ENCODE results near the gene EGFL7. TPM values are rescaled to one million over a fixed set of nuclear protein-coding genes. Genes with fewer than 3 reads are reported as not detected.

Gene EGFL7
- total and polyA plus RNA-seq, 2 donors (not counting 1 experiment from before 2014, with no cell fraction given), result 4.2 to 7.9 TPM

DNA sequence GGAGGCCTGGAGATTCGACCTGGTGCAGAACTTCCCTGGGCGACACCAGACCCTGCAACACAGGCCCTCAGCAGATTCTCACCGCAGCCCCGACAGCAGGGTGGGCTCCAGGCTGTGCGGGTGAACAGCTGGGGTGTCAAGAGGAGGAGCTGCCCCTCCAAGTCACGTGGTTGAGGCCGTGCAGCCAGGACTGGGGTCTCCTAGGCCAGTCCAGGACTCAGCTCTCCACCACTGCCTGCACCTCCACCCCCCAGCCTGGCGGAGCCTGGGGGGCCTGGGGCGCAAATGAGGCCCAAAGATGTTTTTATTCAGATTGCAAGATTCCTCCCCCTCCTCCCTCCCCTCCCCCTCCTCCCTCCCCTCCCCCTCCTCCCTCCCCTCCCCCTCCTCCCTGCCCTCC lies 33.8 kb downstream of the EGFL7 start:
- no peak overlapping the region for H3K4me3 ChIP-seq (replicated peaks in 1 of 4; ENCODE audit: control extremely low read depth in 1 of 4, insufficient read depth in 1 of 4, low read depth in 3 of 4, low read length in 4 of 4)
- H3K9ac ChIP-seq (ENCODE audit: insufficient read depth, low read length), result no peak overlapping the region
- H3K4me2 ChIP-seq (ENCODE audit: extremely low read depth, insufficient read depth, low read length), result no peak overlapping the region
- no peaks in the 10 kb centered on the region for H3K79me2 ChIP-seq (ENCODE audit: control insufficient read depth, insufficient read depth, low read length)
- no peak overlapping the region for H2AFZ ChIP-seq (ENCODE audit: low read length)
- peaks cover 6% of the 10 kb centered on the region for H3K27me3 ChIP-seq (ENCODE audit: control insufficient read depth, insufficient read depth, low read length)
- H4K20me1 ChIP-seq (ENCODE audit: control insufficient read depth, extremely low read depth, insufficient read depth, low read length), result no peaks in the 10 kb centered on the region
- no peak for DNase-seq (ENCODE audit: low read depth in 2 of 2)
- H3K9me3 ChIP-seq (ENCODE audit: control insufficient read depth, insufficient read depth, low read depth, low read length), result no peaks in the 10 kb centered on the region
- no peaks in the 10 kb centered on the region for H3K36me3 ChIP-seq (ENCODE audit: control insufficient read depth, insufficient read depth, low read length)
- H3K27ac ChIP-seq (ENCODE audit: insufficient read depth, low read length), result no peak overlapping the region
- TF ChIP-seq EZH2 (IDR thresholded peaks at IDR 0.05; ENCODE audit: low read length, missing control alignments), result no peak
- TF ChIP-seq CTCF (conservative IDR thresholded peaks at IDR 0.05 in 1 of 2, IDR thresholded peaks at IDR 0.05 in 1 of 2; ENCODE audit: low read depth in 1 of 2, low read length in 2 of 2), result no peak
- no peaks in the 10 kb centered on the region for H3K4me1 ChIP-seq (ENCODE audit: control insufficient read depth, extremely low read depth, insufficient read depth, low read length)

DNA sequence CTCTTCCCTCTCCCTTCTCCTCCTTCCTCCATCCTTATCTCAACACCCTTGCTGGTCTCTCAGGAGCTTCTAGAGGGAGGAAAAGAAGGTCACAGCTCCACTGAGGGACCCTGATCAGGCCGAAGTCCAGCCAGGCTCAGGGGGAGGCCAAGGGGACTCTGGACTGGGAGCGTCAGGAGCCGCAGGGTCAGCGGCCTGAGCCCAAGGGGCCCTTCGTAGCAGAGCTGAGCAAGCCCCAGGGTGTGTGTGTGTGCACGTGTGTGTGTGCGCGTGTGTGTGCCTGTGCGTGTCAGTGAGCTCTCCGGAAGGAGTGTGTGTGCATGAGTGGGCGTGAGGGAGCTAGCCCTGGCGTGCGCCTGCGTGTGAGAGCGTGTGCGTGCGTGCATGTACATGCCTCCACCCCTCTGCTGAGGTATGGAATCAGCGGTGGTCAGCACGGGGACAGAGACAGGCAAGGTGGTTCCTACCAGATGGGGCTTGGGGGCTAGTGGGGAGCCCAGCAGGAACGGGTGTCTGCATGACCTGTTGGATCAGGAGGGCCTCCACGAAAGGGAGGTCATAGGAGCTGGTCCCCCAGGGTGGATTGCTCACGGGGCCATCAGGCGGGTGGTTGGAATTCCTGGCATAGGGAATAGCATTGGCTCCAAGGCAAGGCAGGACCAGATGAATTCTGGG lies 34.6 kb downstream of the EGFL7 start:
- no peaks in the 10 kb centered on the region for H4K20me1 ChIP-seq (ENCODE audit: control insufficient read depth, extremely low read depth, insufficient read depth, low read length)
- no peak overlapping the region for H2AFZ ChIP-seq (ENCODE audit: low read length)
- no peak overlapping the region for H3K4me3 ChIP-seq (replicated peaks in 1 of 4; ENCODE audit: control extremely low read depth in 1 of 4, insufficient read depth in 1 of 4, low read depth in 3 of 4, low read length in 4 of 4)
- H3K79me2 ChIP-seq (ENCODE audit: control insufficient read depth, insufficient read depth, low read length), result no peaks in the 10 kb centered on the region
- H3K27me3 ChIP-seq (ENCODE audit: control insufficient read depth, insufficient read depth, low read length), result peaks cover 10% of the 10 kb centered on the region
- H3K4me2 ChIP-seq (ENCODE audit: extremely low read depth, insufficient read depth, low read length), result no peak overlapping the region
- no peak for DNase-seq (ENCODE audit: low read depth in 2 of 2)
- H3K36me3 ChIP-seq (ENCODE audit: control insufficient read depth, insufficient read depth, low read length), result no peaks in the 10 kb centered on the region
- no peak overlapping the region for H3K9ac ChIP-seq (ENCODE audit: insufficient read depth, low read length)
- no peaks in the 10 kb centered on the region for H3K4me1 ChIP-seq (ENCODE audit: control insufficient read depth, extremely low read depth, insufficient read depth, low read length)
- H3K9me3 ChIP-seq (ENCODE audit: control insufficient read depth, insufficient read depth, low read depth, low read length), result no peaks in the 10 kb centered on the region
- no peak for TF ChIP-seq CTCF (conservative IDR thresholded peaks at IDR 0.05 in 1 of 2, IDR thresholded peaks at IDR 0.05 in 1 of 2; ENCODE audit: low read depth in 1 of 2, low read length in 2 of 2)
- no peak for TF ChIP-seq EZH2 (IDR thresholded peaks at IDR 0.05; ENCODE audit: low read length, missing control alignments)
- no peak overlapping the region for H3K27ac ChIP-seq (ENCODE audit: insufficient read depth, low read length)

GRCh38 chr9:136697821-136698526 lies 35.3 kb downstream of the EGFL7 start:
- Histone ChIP-seq H3K4me3 (replicated peaks in 1 of 4; ENCODE audit: control extremely low read depth in 1 of 4, insufficient read depth in 1 of 4, low read depth in 3 of 4, low read length in 4 of 4) (no peak overlapping the region), H3K9me3 (ENCODE audit: control insufficient read depth, insufficient read depth, low read depth, low read length) (no peaks in the 10 kb centered on the region), H4K20me1 (ENCODE audit: control insufficient read depth, extremely low read depth, insufficient read depth, low read length) (no peaks in the 10 kb centered on the region), H3K4me1 (ENCODE audit: control insufficient read depth, extremely low read depth, insufficient read depth, low read length) (no peaks in the 10 kb centered on the region), H3K4me2 (ENCODE audit: extremely low read depth, insufficient read depth, low read length) (no peak overlapping the region), H3K36me3 (ENCODE audit: control insufficient read depth, insufficient read depth, low read length) (no peaks in the 10 kb centered on the region), H3K27ac (ENCODE audit: insufficient read depth, low read length) (no peak overlapping the region), H3K9ac (ENCODE audit: insufficient read depth, low read length) (no peak overlapping the region), H2AFZ (ENCODE audit: low read length) (no peak overlapping the region), H3K79me2 (ENCODE audit: control insufficient read depth, insufficient read depth, low read length) (no peaks in the 10 kb centered on the region), H3K27me3 (ENCODE audit: control insufficient read depth, insufficient read depth, low read length) (peaks cover 10% of the 10 kb centered on the region)
- no peak for TF ChIP-seq CTCF (conservative IDR thresholded peaks at IDR 0.05 in 1 of 2, IDR thresholded peaks at IDR 0.05 in 1 of 2; ENCODE audit: low read depth in 1 of 2, low read length in 2 of 2)
- TF ChIP-seq EZH2 (IDR thresholded peaks at IDR 0.05; ENCODE audit: low read length, missing control alignments), result no peak
- no peak for DNase-seq (ENCODE audit: low read depth in 2 of 2)

All from fibroblast of lung (primary cell).